GM20000 (cell line): ENCODE data around the gene LRRC75B.

Experiments
- DNase-seq: peaks from one replicate; pipeline ENCODE4 v3.0.0; 2012; ENCODE audit warnings: low spot score
- CTCF ChIP-seq: IDR thresholded peaks from 2 replicates; pipeline ENCODE4 v1.5.1; 2012; ENCODE audit warnings: mild to moderate bottlenecking, control low read depth; ENCODE audit errors: extremely low read depth, missing control alignments

Gene LRRC75B

GRCh38 chr22:24584166-24584790 is 8.6 kb downstream of the LRRC75B start:
- no peak for DNase-seq

GRCh38 chr22:24583221-24584165 is 9.4 kb downstream of the LRRC75B start:
- TF ChIP-seq CTCF, result no peak
- no peak for DNase-seq

More at GRCh38 chr22:24584166-24584790, 8.6 kb downstream of the LRRC75B start:
- no peak for TF ChIP-seq CTCF

- no peak for DNase-seq
- TF ChIP-seq CTCF, result no peak
Observed at GRCh38 chr22:24582056-24582814, 10.6 kb downstream of the LRRC75B start.

- TF ChIP-seq CTCF, result no peak
- no peak for DNase-seq
Observed at GRCh38 chr22:24580276-24580675, 12.6 kb downstream of the LRRC75B start.

GRCh38 chr22:24579258-24579601 is 13.6 kb downstream of the LRRC75B start:
- no peak for DNase-seq
- no peak for TF ChIP-seq CTCF

- DNase-seq, result no peak
- no peak for TF ChIP-seq CTCF
Observed at GRCh38 chr22:24578355-24579257, 14.3 kb downstream of the LRRC75B start.
